GM18526 (cell line): Measurements from ENCODE around the gene CYP2A6.
"Not testable (repeated sequence)": the region's sequence is repeated elsewhere in the genome, so short reads cannot be mapped to it uniquely, and the experiment has no call there.

Source experiments
- POLR2A ChIP-seq: IDR thresholded peaks from 3 replicates; pipeline ENCODE4 v1.6.1; 2011; ENCODE audit not compliant: insufficient read length; ENCODE audit errors: extremely low read depth

CYP2A6 gene

GRCh38 chr19:40850277-40850676, at the start of gene CYP2A6:
Gene CYP2A6, minus strand, starts transcription at chr19:40850447. Its CDS starts 21 bp downstream, at chr19:40850426.
- not testable (repeated sequence) for TF ChIP-seq POLR2A

- TF ChIP-seq POLR2A: no peak
Observed at GRCh38 chr19:40896418-40896796, 46.2 kb upstream of the CYP2A6 start.

GRCh38 chr19:40893112-40893511, 42.9 kb upstream of the CYP2A6 start:
- no peak for TF ChIP-seq POLR2A

GRCh38 chr19:40889366-40889765, 39.1 kb upstream of the CYP2A6 start:
- no peak for TF ChIP-seq POLR2A

- TF ChIP-seq POLR2A: no peak
Observed at GRCh38 chr19:40888191-40888590, 37.9 kb upstream of the CYP2A6 start.

- not testable (repeated sequence) for TF ChIP-seq POLR2A
Observed at GRCh38 chr19:40882062-40882461, 31.8 kb upstream of the CYP2A6 start, which contains the start of gene CYP2A7. Gene CYP2A7, minus strand, starts transcription at chr19:40882231. Its CDS starts 21 bp downstream, at chr19:40882210.

GRCh38 chr19:40872209-40872608, 22.0 kb upstream of the CYP2A6 start:
- no peak for TF ChIP-seq POLR2A

GRCh38 chr19:40867701-40868100, 17.5 kb upstream of the CYP2A6 start:
- no peak for TF ChIP-seq POLR2A

- TF ChIP-seq POLR2A: no peak
Observed at GRCh38 chr19:40862785-40863184, 12.5 kb upstream of the CYP2A6 start.

- no peak for TF ChIP-seq POLR2A
Observed at GRCh38 chr19:40862333-40862732, 12.1 kb upstream of the CYP2A6 start.

- no peak for TF ChIP-seq POLR2A
Observed at GRCh38 chr19:40858109-40858508, 7.9 kb upstream of the CYP2A6 start.

- no peak for TF ChIP-seq POLR2A
Observed at GRCh38 chr19:40836754-40837429, 13.4 kb downstream of the CYP2A6 start.

GRCh38 chr19:40831502-40832430, 18.5 kb downstream of the CYP2A6 start:
- no peak for TF ChIP-seq POLR2A

- TF ChIP-seq POLR2A: no peak
Observed at GRCh38 chr19:40829205-40829604, 21.0 kb downstream of the CYP2A6 start.

GRCh38 chr19:40827386-40828247, 22.6 kb downstream of the CYP2A6 start:
- TF ChIP-seq POLR2A: no peak
